Astrocyte (in vitro differentiated cells and primary cell): ENCODE measurements around the gene DKKL1. TPM values are rescaled to one million over a fixed set of nuclear protein-coding genes. Genes with fewer than 3 reads are reported as not detected.

ENCODE experiments used
- DNase-seq: peaks from one replicate; pipeline ENCODE4 v3.0.0-alpha.2; 2010; ENCODE audit warnings: low read depth
- FAIRE-seq: peaks from 2 replicates; lab custom pipeline; 2011; peaks lifted over from hg19 to GRCh38; lab: Jason Lieb, UNC
- H2AFZ ChIP-seq: 2 replicates; pipeline ENCODE4 v1.6.0; 2012; ENCODE audit warnings: low read depth, low read length, inconsistent platforms
- H3K27ac ChIP-seq: 2 replicates; pipeline ENCODE4 v1.5.1; 2011; ENCODE audit warnings: low read depth, low read length, inconsistent platforms
- H3K27me3 ChIP-seq: 2 replicates; pipeline ENCODE4 v1.6.0; 2011; ENCODE audit warnings: low read length, inconsistent platforms; ENCODE audit not compliant: insufficient read depth
- H3K36me3 ChIP-seq: 2 replicates; pipeline ENCODE4 v1.5.1; 2011; ENCODE audit warnings: low read length, inconsistent platforms; ENCODE audit not compliant: insufficient read depth
- H3K4me1 ChIP-seq: 2 replicates; pipeline ENCODE4 v1.5.1; 2011; ENCODE audit warnings: low read length, inconsistent platforms; ENCODE audit not compliant: insufficient read depth
- H3K4me2 ChIP-seq: 2 replicates; pipeline ENCODE4 v1.6.0; 2012; ENCODE audit warnings: low read length, inconsistent platforms
- H3K4me3 ChIP-seq: 2 replicates; pipeline ENCODE4 v1.5.1; 2011; ENCODE audit warnings: low read depth, mild to moderate bottlenecking, low read length, inconsistent platforms; ENCODE audit not compliant: insufficient read depth
- H3K79me2 ChIP-seq: 2 replicates; pipeline ENCODE4 v1.6.0; 2012; ENCODE audit warnings: mild to moderate bottlenecking, low read length, inconsistent platforms; ENCODE audit not compliant: insufficient read depth
- H3K9ac ChIP-seq: 2 replicates; pipeline ENCODE4 v1.6.0; 2012; ENCODE audit warnings: mild to moderate bottlenecking, low read length, inconsistent platforms
- H3K9me3 ChIP-seq: 2 replicates; pipeline ENCODE4 v1.5.1; 2012; ENCODE audit warnings: low read depth, mild to moderate bottlenecking, low read length, inconsistent platforms; ENCODE audit not compliant: insufficient read depth
- H4K20me1 ChIP-seq: 2 replicates; pipeline ENCODE4 v1.6.0; 2012; ENCODE audit warnings: low read length, inconsistent platforms; ENCODE audit not compliant: insufficient read depth
- H3K27ac Mint-ChIP-seq: one replicate; pipeline ENCODE4 v1.8.0; 2021; ENCODE audit warnings: mild to moderate bottlenecking, mixed read lengths; ENCODE audit not compliant: unreplicated experiment
- H3K27me3 Mint-ChIP-seq: one replicate; pipeline ENCODE4 v1.8.0; 2021; ENCODE audit warnings: low read depth, mixed read lengths; ENCODE audit not compliant: unreplicated experiment
- H3K36me3 Mint-ChIP-seq: one replicate; pipeline ENCODE4 v1.8.0; 2021; ENCODE audit warnings: low read depth, mixed read lengths; ENCODE audit not compliant: unreplicated experiment
- H3K4me1 Mint-ChIP-seq: one replicate; pipeline ENCODE4 v1.8.0; 2021; ENCODE audit warnings: low read depth, mixed read lengths; ENCODE audit not compliant: unreplicated experiment
- H3K4me3 Mint-ChIP-seq: one replicate; pipeline ENCODE4 v1.8.0; 2021; ENCODE audit warnings: mild to moderate bottlenecking, moderate library complexity, mixed read lengths; ENCODE audit not compliant: unreplicated experiment
- H3K9me3 Mint-ChIP-seq: one replicate; pipeline ENCODE4 v1.8.0; 2021; ENCODE audit warnings: mild to moderate bottlenecking, mixed read lengths; ENCODE audit not compliant: unreplicated experiment
- EZH2 ChIP-seq: IDR thresholded peaks from 2 replicates; pipeline ENCODE4 v1.6.1; 2012; ENCODE audit warnings: mild to moderate bottlenecking, low read length, inconsistent platforms; ENCODE audit not compliant: insufficient read depth
- total RNA-seq: library from RNA; stranded (reverse); gene quantifications from 2 replicates; pipeline ENCODE4 v1.2.1, GENCODE V29; 2021
- TF ChIP-seq, protein P1 (sequence below): IDR thresholded peaks from 2 replicates; pipeline ENCODE4 v1.5.1; 2011; ENCODE audit warnings: low read depth, mild to moderate bottlenecking, inconsistent platforms, low read length, moderate library complexity; ENCODE audit not compliant: insufficient read depth

Gene DKKL1
- total RNA-seq, 1 donor from 2014 or later: 1.1 TPM

DNA sequence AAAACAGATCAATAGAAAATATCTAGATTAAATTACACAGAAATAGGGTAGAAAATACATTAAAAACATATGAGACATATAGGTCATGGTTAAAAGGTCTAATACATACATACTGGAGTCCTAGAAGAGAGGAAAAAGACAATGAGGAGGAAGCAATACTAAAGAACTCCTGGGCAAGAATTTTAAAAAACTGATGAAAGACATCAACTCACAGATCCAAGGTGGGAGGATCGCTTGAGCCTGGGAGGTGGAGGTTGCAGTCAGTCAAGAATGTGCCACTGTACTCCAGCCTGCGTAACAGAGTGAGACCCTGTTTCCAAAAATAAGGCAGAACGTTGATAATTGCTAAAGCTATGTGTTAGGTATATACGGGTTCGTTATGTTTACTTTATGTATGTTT is 19.0 kb downstream of the DKKL1 start:
- Mint-ChIP-seq H3K4me1 (no peaks in the 10 kb centered on the region), H3K36me3 (no peaks in the 10 kb centered on the region), H3K27ac (no peak overlapping the region), H3K4me3 (no peak overlapping the region), H3K27me3 (peaks cover 4% of the 10 kb centered on the region), H3K9me3 (no peaks in the 10 kb centered on the region)
- Histone ChIP-seq H3K9ac (no peak overlapping the region), H3K4me2 (no peak overlapping the region), H3K79me2 (no peaks in the 10 kb centered on the region), H3K4me3 (no peak overlapping the region), H3K27me3 (no peaks in the 10 kb centered on the region), H3K36me3 (no peaks in the 10 kb centered on the region), H2AFZ (no peak overlapping the region), H4K20me1 (no peaks in the 10 kb centered on the region), H3K4me1 (no peaks in the 10 kb centered on the region), H3K9me3 (peaks cover 3% of the 10 kb centered on the region), H3K27ac (no peak overlapping the region)
- no peak for TF ChIP-seq EZH2
- TF ChIP-seq, protein P1, sequence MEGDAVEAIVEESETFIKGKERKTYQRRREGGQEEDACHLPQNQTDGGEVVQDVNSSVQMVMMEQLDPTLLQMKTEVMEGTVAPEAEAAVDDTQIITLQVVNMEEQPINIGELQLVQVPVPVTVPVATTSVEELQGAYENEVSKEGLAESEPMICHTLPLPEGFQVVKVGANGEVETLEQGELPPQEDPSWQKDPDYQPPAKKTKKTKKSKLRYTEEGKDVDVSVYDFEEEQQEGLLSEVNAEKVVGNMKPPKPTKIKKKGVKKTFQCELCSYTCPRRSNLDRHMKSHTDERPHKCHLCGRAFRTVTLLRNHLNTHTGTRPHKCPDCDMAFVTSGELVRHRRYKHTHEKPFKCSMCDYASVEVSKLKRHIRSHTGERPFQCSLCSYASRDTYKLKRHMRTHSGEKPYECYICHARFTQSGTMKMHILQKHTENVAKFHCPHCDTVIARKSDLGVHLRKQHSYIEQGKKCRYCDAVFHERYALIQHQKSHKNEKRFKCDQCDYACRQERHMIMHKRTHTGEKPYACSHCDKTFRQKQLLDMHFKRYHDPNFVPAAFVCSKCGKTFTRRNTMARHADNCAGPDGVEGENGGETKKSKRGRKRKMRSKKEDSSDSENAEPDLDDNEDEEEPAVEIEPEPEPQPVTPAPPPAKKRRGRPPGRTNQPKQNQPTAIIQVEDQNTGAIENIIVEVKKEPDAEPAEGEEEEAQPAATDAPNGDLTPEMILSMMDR: no peak
- no peak for FAIRE-seq
- DNase-seq: no peak

DNA sequence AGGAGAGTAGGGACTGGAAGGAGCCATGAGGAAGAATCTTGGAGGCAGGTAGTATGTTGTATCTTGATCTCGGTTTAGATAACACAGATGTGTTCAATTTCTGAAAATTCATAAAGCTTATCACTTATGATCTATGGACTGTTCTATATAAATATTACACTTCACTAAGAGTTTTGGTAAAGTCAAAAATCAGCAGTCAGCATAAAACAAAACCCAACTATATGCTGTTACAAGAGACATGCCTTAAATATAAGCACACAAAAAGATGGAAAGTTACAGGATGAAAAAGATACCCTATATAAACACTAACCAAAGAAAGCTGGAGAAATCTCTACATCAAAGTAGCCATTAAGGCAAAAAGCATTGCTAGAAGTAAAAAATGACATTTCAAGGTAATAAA is 19.9 kb downstream of the DKKL1 start:
- no peaks in the 10 kb centered on the region for H3K36me3 Mint-ChIP-seq
- no peak for FAIRE-seq
- peaks cover 2% of the 10 kb centered on the region for H3K27me3 Mint-ChIP-seq
- H3K4me1 Mint-ChIP-seq: no peaks in the 10 kb centered on the region
- no peak for TF ChIP-seq EZH2
- TF ChIP-seq, protein P1: no peak
- Histone ChIP-seq H3K79me2 (no peaks in the 10 kb centered on the region), H3K9ac (no peak overlapping the region), H3K4me3 (no peak overlapping the region), H3K27me3 (no peaks in the 10 kb centered on the region), H3K9me3 (peaks cover 3% of the 10 kb centered on the region), H3K36me3 (no peaks in the 10 kb centered on the region), H2AFZ (no peak overlapping the region), H3K4me1 (no peaks in the 10 kb centered on the region), H3K27ac (no peak overlapping the region), H4K20me1 (no peaks in the 10 kb centered on the region), H3K4me2 (no peak overlapping the region)
- H3K27ac Mint-ChIP-seq: no peak overlapping the region
- no peaks in the 10 kb centered on the region for H3K9me3 Mint-ChIP-seq
- no peak for DNase-seq
- no peak overlapping the region for H3K4me3 Mint-ChIP-seq

DNA sequence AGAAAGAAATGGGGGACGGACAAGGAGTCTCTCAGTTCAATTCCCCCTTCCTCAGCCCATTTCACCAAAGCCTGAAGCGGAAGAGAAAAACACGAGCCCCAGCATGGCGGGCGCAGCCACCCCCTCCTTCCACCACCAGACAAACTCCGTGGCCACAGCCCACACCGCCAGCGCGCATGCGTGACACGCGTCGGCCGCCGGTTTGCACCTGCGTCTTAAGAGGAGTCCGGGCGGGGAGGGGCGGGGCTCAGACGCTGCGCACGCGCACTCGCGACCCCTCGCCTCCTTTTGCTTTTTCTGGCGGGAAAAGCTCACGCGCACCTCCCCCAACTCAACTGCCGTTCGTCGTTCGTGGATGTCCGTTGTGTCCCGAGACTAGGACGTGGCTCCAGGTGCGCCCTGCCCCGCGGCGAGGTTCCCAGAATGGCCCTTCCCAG is 24.3 kb downstream of the DKKL1 start, which contains the start of gene KASH5:
Gene KASH5 (plus strand): TSS at position 314 of the 437 bp plus-strand sequence. CDS start 2,635 bp downstream, outside the sequence.
- no peak for DNase-seq
- peaks cover 20% of the 10 kb centered on the region for H3K27me3 Mint-ChIP-seq

More for the DNA sequence above, 24.3 kb downstream of the DKKL1 start, which contains the start of gene KASH5:
- Histone ChIP-seq H3K36me3 (no peaks in the 10 kb centered on the region), H3K79me2 (no peaks in the 10 kb centered on the region), H2AFZ (no peak within 1 kb of the TSS), H3K4me2 (no peak within 1 kb of the TSS), H3K27me3 (peaks cover under 1% of the 10 kb centered on the region), H3K9ac (no peak within 1 kb of the TSS), H4K20me1 (no peaks in the 10 kb centered on the region), H3K9me3 (no peaks in the 10 kb centered on the region), H3K27ac (no peak within 1 kb of the TSS), H3K4me3 (no peak within 1 kb of the TSS), H3K4me1 (no peaks in the 10 kb centered on the region)
- no peaks in the 10 kb centered on the region for H3K9me3 Mint-ChIP-seq
- no peaks in the 10 kb centered on the region for H3K4me1 Mint-ChIP-seq
- FAIRE-seq: no peak
- TF ChIP-seq, protein P1: no peak
- TF ChIP-seq EZH2: no peak
- H3K36me3 Mint-ChIP-seq: no peaks in the 10 kb centered on the region
- no peak within 1 kb of the TSS for H3K27ac Mint-ChIP-seq
- no peak within 1 kb of the TSS for H3K4me3 Mint-ChIP-seq
